ENCODE measurements around the gene VSTM2L.

- TF ChIP-seq OSR1 (CRISPR knock-in tag; IDR thresholded peaks at IDR 0.05) (no peak), CSDC2 (CRISPR knock-in tag; IDR thresholded peaks at IDR 0.05) (no peak), ZFP30 (CRISPR knock-in tag; IDR thresholded peaks at IDR 0.05) (no peak), ISL1 (CRISPR knock-in tag; IDR thresholded peaks at IDR 0.05) (no peak), RARB (CRISPR knock-in tag; IDR thresholded peaks at IDR 0.05) (no peak), ZFP3 (CRISPR knock-in tag; IDR thresholded peaks at IDR 0.05) (no peak), ZNF565 (CRISPR knock-in tag; conservative IDR thresholded peaks at IDR 0.05; ENCODE audit: low read depth) (no peak), ZNF70 (CRISPR knock-in tag; IDR thresholded peaks at IDR 0.05) (no peak)
- TF ChIP-seq, protein P1, sequence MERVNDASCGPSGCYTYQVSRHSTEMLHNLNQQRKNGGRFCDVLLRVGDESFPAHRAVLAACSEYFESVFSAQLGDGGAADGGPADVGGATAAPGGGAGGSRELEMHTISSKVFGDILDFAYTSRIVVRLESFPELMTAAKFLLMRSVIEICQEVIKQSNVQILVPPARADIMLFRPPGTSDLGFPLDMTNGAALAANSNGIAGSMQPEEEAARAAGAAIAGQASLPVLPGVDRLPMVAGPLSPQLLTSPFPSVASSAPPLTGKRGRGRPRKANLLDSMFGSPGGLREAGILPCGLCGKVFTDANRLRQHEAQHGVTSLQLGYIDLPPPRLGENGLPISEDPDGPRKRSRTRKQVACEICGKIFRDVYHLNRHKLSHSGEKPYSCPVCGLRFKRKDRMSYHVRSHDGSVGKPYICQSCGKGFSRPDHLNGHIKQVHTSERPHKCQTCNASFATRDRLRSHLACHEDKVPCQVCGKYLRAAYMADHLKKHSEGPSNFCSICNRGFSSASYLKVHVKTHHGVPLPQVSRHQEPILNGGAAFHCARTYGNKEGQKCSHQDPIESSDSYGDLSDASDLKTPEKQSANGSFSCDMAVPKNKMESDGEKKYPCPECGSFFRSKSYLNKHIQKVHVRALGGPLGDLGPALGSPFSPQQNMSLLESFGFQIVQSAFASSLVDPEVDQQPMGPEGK (CRISPR knock-in tag; IDR thresholded peaks at IDR 0.05; ENCODE audit: borderline replicate concordance), result no peak
These were observed 15.1 kb downstream of the VSTM2L start for GRCh38 chr20:37918035-37918434.
